CD4-positive, alpha-beta T cell treated with Interleukin-15 for 1 hour (primary cell): Measurements from ENCODE around the gene PAAF1.

ENCODE experiments used
- DNase-seq: peaks from one replicate; pipeline ENCODE4 v3.0.0-alpha.2; 2020

The PAAF1 gene

DNA sequence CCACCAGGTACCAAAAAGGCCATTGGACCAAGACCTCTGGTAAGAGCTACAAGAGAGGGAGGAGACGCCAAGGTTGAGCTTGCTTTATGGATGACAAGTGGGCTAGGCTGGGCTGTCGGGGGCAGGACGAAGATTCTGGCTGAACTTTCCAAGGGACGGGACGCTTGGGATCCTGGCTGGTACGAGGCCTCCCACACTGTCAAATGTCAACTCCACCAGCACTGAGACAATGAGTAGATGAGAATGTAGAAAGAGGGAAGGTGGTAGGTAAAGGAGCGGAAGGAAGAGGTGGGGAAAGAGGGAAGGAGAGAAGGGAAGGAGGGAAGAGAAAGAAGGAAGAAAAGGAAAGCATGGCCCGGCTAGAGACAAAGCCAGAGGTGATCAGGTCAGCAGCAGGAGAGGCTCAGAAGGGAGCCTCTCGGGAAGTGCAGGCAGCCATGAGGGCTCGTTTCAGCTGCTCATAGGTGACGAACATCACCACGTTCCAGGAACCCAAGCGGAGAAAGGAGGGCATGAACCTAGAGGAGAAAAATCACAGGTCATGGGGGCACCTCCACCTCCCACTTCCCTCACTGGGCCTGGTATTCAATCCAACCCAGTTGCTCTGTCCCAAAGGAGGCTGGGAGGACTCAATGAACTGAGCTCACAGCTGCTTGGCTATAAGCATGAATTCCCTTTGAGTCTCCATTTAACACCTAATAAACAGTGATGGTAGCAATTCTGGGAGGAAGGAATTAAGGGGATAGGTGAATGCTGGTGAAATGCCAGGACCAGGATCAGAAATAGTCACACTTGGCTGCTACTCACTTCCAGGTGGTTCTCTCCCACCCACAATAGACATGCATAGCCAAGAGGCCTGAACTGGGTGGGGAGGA is 98.0 kb downstream of the PAAF1 start:
- DNase-seq: no peak

DNA sequence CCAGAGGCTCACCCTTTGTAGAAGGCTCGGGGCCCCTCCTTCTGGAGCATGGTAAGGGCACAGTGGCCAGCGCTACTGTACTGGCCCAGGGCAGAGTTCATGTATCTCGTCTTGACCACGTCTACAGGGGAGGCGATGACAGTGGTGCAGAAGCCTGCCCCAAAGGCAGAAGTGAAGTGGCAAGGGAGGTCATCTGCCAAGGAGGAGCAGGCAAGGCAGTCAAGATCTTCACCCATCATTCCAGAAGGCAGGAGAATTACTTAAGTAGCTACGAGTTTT is 98.6 kb downstream of the PAAF1 start:
- no peak for DNase-seq

DNA sequence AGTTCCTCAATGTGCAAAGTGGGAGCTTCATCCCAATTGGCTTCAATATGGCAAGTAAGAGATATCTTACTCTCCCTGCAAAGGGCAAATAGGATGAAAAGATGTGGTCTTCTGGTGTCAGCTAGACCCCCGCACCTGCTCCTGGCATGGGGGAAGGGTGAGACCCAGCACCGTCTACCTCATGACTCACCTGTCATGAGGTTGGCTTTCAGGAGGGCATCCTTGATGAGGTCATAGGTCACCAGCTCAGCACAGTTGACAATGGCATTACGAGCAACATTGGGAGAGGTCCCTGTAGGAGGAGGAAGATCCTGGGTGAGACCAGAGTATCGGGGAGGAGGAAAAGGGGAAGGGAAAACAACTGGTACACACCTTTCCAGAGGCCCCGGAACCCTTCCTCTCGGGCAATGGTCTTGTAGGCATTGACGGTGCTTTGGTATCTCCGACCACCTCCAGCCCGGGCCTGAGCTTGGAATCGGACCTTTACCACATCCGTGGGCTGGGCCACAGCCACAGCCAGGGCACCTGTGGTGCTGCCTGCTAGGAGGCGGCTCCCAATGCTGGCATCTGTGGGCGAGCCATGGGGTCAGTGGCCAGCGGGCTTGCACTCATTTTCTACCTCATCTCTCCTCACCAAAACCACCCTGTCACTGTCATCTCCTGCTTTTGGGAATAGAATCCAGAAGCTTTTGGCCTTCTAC is 99.8 kb downstream of the PAAF1 start:
- DNase-seq: no peak

DNA sequence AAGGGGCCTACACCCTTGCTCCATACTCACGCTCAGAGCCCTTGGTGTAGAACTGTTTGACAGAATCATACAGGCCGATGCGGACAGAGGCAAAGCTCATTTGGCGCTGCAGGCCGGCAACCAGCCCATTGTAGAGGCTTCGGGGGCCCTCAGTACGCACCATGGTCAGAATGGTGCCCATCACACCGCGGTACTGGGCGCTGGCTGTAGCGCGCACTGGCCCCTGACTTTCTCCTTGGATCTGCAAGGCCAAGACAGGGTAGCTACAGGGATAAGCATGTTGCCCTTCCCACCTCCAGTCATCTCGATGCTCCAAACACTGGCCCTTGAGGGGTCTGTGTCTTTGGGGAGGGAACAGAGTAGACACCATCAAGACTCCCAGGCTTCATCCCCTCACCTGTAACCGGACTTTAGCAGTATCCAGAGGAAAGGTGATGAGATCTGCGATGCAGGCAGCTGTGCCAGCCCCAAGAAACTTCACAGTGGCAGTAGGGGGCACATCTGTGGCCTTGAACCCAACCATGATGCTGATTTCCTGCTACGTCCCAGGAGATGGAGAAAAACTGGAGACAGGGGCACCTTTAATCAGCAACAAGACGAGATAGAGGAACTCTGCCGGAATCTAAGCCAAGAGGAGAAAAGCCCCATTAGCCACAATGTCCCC is 101.2 kb downstream of the PAAF1 start:
- DNase-seq: no peak

DNA sequence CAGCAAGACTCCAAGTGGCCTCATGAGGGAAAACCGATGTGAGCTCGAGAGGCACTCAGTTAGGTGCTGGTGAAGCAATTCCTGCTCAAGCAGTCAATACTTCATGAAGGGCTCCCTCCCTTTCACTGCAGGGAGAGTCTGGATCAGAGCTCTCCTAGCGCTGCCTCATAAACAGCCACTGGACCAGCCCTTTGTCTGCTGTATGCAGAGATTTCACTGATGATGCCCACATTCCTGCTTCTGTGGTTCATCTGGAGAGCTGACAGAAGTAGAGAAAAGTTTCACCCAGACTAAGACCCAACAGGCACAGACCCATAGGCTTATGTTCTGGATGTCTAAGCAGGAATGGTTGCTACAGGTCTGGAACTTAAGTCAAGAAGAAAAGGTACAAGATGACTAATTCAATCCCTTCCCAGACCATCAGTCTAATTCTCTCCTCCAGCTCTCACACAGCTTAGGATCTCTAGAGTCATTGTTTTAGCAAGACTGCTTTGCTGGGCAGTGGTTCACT is 101.8 kb downstream of the PAAF1 start:
- DNase-seq: no peak

DNA sequence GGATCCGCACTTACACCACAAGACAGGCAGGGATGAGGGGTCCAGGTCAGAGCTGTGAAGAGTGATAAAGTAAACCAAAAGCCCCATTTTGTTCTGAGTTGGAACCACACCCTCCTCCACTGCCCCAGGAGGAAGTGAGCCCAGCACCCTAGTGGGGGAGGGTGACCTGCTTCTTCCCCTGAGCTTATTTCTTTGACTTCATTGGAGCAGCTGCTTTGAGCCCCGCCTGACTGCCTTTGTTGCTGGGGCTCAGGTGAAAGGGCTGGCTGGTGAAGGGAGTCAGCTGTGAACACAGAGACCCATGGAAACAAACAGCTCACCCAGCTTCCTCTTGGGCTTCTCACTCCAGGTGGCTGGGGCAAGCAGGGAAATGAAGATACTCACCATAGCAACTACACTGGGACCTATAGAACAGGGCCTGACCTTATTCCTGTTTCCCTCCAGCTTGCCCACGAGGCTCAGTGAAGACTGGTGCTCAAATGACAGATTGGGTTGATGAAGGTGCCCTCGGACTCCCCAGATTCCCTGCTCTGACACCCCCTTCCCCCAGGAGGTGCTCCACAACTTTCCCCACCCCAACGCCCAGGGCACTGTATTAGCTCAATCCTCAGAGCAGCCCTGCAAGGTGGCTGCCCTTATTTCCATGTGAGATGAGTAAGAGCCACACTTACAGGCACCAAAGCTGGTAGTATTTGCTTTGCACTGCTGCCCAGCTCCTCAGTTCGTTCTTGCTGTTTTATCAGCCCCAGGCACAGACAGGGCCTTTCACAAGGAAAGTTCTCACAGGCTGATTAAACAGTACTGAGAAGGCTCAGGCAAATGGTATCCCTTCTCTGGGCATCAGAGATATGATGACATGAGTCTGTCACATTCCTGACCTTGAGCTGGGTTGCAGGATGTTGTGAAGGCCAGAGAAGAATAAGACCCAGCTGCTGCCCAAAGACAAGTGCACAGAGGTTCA is 103.5 kb downstream of the PAAF1 start:
- peak; percentile 93 for DNase-seq
